Sigmoid colon (tissue), 7 donors: ENCODE measurements around the gene MMP28. TPM values are rescaled to one million over a fixed set of nuclear protein-coding genes. Genes with fewer than 3 reads are reported as not detected.

ENCODE experiments used
- DNase-seq: peaks from one replicate; pipeline ENCODE4 v3.0.0-alpha.2; 2019
- H3K27ac ChIP-seq, 4 donors: fragments of 200-600 bp; sonication (generic); one replicate each; pipeline ENCODE4 v1.5.1; 2016 to 2019; ENCODE audit warnings: mild to moderate bottlenecking in 1 of 4
- H3K27me3 ChIP-seq, 3 donors: fragments of 200-600 bp; sonication (generic); one replicate each; pipeline ENCODE4 v1.5.1; 2019; ENCODE audit warnings: mild to moderate bottlenecking in 1 of 3
- H3K36me3 ChIP-seq, 4 donors: fragments of 200-600 bp; sonication (generic); one replicate each; pipeline ENCODE4 v1.5.1; 2016 to 2019
- H3K4me1 ChIP-seq, 4 donors: fragments of 200-600 bp; sonication (generic); one replicate each; pipeline ENCODE4 v1.5.1; 2017 to 2019
- H3K4me3 ChIP-seq, 4 donors: fragments of 200-600 bp; sonication (generic); one replicate each; pipeline ENCODE4 v1.5.1; 2017 to 2019; ENCODE audit warnings: mild to moderate bottlenecking in 2 of 4, moderate library complexity in 1 of 4
- H3K9me3 ChIP-seq, 4 donors: fragments of 200-600 bp in 3 of 4; sonication (generic) in 3 of 4; one replicate each; pipeline versions ENCODE4 v1.5.1 to v1.6.1; 2013 to 2019
- EP300 ChIP-seq, 4 donors: sonication (generic); formaldehyde crosslinking; IDR thresholded peaks; one replicate each; pipeline ENCODE4 v1.6.1; 2017; ENCODE audit warnings: antibody characterized with exemption in 4 of 4
- POLR2A ChIP-seq, 2 donors: fragments of 450-650 bp; IDR thresholded peaks; one replicate each; pipeline ENCODE4 v1.6.1; 2016; ENCODE audit warnings: antibody characterized with exemption in 2 of 2, mild to moderate bottlenecking in 2 of 2, moderate library complexity in 2 of 2
- POLR2AphosphoS5 ChIP-seq, 4 donors: sonication (generic); formaldehyde crosslinking; IDR thresholded peaks; one replicate each; pipeline ENCODE4 v1.6.1; 2017; ENCODE audit warnings: antibody characterized with exemption in 4 of 4
- WGBS, 2 donors: extraction: QIAGEN DNeasy Blood & Tissue Kit; methylation state at CpG; one replicate each; pipeline ENCODE4 v1.1.7; 2013; 5-methylcytosine and 5-hydroxymethylcytosine counted together
- intact Hi-C: fragments of 100-400 bp; cut with DNase I; formaldehyde crosslinking; loops from one replicate; pipeline ENCODE4 v1.15.1; 2023
- polyA plus RNA-seq, 3 donors: library from polyadenylated mRNA; stranded (reverse); fragments of 200-250 nt; gene quantifications; one replicate each; pipeline ENCODE4 v1.2.3, GENCODE V29; 2013
- total RNA-seq, 4 donors: library from RNA; depleted of rRNA; stranded (reverse); fragments of >200 nt; gene quantifications; one replicate each; pipeline ENCODE4 v1.1.0, GENCODE V29; 2016
- TF ChIP-seq, protein P1 (sequence below), 4 experiments: fragments of 450-650 bp in 3 of 4; fragments of 200-600 bp in 1 of 4; IDR thresholded peaks; one replicate each; pipeline ENCODE4 v1.5.1; 2016 to 2019; ENCODE audit warnings: antibody characterized with exemption in 4 of 4, mild to moderate bottlenecking in 3 of 4, moderate library complexity in 2 of 4
- donor health status: healthy with polysubstance abuse.
- donor health status: Bipolar disorder and iron deficiency.
- donor health status: healthy.

MMP28 gene
- total and polyA plus RNA-seq, 7 donors: 15.8 to 60.8 (median 30.3) TPM

DNA sequence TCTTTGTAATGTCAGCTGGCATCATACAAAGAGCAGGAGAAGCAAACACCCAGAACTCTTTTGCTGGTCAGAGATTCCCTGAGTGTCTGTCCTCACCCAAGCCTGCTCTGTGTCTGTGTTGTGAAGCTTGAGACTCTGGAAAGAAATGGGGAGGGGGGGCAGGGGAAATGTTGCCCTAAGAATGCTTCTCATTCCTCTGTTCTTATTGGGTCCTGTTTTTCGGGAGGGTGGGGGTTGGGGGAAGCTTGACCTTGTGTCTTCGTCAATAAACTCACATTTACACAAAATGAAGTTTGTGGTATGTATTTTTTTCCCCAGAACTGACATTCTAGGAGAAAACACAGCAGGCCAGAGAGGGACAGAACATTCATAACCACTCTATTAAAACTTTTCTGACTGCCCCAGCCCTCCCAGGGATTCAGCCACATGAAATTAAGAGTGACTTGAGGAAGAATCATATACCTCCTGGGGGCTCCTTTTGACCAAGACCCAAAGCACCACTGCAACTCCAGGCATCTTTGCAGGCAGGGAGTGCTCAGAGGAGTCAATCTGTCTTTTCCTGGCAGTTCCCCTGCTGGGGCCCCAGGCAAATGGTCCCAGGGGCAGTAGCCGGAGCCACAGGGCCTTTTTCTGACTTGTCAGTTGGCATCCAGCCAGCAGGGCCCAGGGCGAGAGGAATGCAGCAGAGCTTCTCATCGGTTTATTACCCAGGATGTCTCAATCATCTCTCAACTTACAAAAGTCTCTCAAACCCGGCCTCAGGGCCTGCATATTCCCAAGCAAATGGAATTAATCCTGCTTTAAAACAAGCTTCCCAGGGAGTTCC lies 69.1 kb downstream of the MMP28 start:
- intact Hi-C loops: no loop called here
- no peak for DNase-seq
- H3K36me3 ChIP-seq: peaks cover 0 to 41% (median 16%) of the 10 kb centered on the region in 4 donors
- peaks cover 0 to 32% (median 26%) of the 10 kb centered on the region in 4 donors for H3K4me1 ChIP-seq
- no peak for TF ChIP-seq POLR2A (IDR thresholded peaks at IDR 0.05)
- no peak for TF ChIP-seq EP300 (IDR thresholded peaks at IDR 0.05)
- TF ChIP-seq, protein P1, sequence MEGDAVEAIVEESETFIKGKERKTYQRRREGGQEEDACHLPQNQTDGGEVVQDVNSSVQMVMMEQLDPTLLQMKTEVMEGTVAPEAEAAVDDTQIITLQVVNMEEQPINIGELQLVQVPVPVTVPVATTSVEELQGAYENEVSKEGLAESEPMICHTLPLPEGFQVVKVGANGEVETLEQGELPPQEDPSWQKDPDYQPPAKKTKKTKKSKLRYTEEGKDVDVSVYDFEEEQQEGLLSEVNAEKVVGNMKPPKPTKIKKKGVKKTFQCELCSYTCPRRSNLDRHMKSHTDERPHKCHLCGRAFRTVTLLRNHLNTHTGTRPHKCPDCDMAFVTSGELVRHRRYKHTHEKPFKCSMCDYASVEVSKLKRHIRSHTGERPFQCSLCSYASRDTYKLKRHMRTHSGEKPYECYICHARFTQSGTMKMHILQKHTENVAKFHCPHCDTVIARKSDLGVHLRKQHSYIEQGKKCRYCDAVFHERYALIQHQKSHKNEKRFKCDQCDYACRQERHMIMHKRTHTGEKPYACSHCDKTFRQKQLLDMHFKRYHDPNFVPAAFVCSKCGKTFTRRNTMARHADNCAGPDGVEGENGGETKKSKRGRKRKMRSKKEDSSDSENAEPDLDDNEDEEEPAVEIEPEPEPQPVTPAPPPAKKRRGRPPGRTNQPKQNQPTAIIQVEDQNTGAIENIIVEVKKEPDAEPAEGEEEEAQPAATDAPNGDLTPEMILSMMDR (IDR thresholded peaks at IDR 0.05): no peak
- TF ChIP-seq POLR2AphosphoS5 (IDR thresholded peaks at IDR 0.05): no peak
- H3K27me3 ChIP-seq: no peaks in the 10 kb centered on the region
- peak overlapping the region; percentile 15 to 71 (median 40) for H3K27ac ChIP-seq
- H3K4me3 ChIP-seq: no peak overlapping the region
- H3K9me3 ChIP-seq: no peaks in the 10 kb centered on the region
- 32 to 55% methylated on average over 6 of the region's 6 CpGs for WGBS, 2 donors

- DNase-seq: no peak
- Histone ChIP-seq H3K27ac (peak overlapping the region in 3 of 4 donors; percentile 29 to 71 (median 52)), H3K9me3 (no peaks in the 10 kb centered on the region), H3K36me3 (peaks cover 0 to 43% (median 16%) of the 10 kb centered on the region in 4 donors), H3K4me1 (peaks cover 0 to 26% (median 20%) of the 10 kb centered on the region in 4 donors), H3K27me3 (no peaks in the 10 kb centered on the region), H3K4me3 (no peak overlapping the region)
- no peak for TF ChIP-seq EP300 (IDR thresholded peaks at IDR 0.05)
- no peak for TF ChIP-seq POLR2A (IDR thresholded peaks at IDR 0.05)
- TF ChIP-seq POLR2AphosphoS5 (IDR thresholded peaks at IDR 0.05): no peak
- TF ChIP-seq, protein P1 (IDR thresholded peaks at IDR 0.05): no peak
- intact Hi-C loops: no loop called here
- WGBS, 2 donors: 85 to 93% methylated on average over 2 of the region's 2 CpGs
These were observed 69.7 kb downstream of the MMP28 start for GRCh38 chr17:35725802-35726126.

DNA sequence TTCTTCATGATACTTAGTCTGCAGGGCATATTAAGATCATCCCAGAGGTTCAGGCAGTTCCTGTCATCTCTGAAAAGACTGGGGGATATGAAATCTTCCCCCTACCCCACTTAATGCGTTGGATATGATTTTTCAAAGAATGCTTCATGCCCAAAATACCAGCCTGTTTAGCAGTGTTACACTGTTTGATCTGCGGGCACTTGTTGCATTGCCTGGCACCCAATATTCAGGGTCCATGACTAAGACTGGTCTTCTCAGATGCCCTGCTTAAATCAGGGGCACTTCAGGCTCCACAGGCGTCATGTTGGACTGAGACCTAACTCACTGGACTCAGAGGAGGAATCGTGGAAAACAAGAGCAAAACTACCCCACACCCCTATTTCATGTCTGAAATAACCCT lies 70.4 kb downstream of the MMP28 start:
- Histone ChIP-seq H3K36me3 (peaks cover 0 to 44% (median 16%) of the 10 kb centered on the region in 4 donors), H3K4me3 (no peak overlapping the region), H3K4me1 (peaks cover 0 to 23% (median 18%) of the 10 kb centered on the region in 4 donors), H3K27me3 (no peaks in the 10 kb centered on the region), H3K27ac (peak overlapping the region in 3 of 4 donors; percentile 29 to 71 (median 52)), H3K9me3 (no peaks in the 10 kb centered on the region)
- intact Hi-C loops: no loop called here
- TF ChIP-seq POLR2AphosphoS5 (IDR thresholded peaks at IDR 0.05) (no peak), EP300 (IDR thresholded peaks at IDR 0.05) (no peak), POLR2A (IDR thresholded peaks at IDR 0.05) (no peak)
- TF ChIP-seq, protein P1 (IDR thresholded peaks at IDR 0.05): no peak
- 93 to 95% methylated on average over 4 of the region's 4 CpGs for WGBS, 2 donors
- DNase-seq: no peak

DNA sequence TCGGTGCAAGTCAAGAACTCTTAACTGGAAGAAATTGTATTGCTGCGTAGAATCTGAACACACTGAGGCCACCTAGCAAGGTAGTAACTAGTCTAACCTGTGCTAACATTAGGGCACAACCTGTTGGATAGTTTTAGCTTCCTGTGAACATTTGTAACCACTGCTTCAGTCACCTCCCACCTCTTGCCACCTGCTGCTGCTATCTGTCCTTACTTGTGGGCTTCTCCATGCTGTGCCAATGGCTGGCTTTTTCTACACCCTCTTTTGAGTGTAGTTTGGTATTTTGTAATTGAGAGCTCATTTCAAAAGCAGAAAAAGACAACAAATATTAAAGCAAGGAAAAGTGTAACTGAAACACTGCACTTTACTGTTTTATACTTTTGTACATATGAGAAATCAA lies 71.7 kb downstream of the MMP28 start:
- Histone ChIP-seq H3K36me3 (peaks cover 0 to 51% (median 16%) of the 10 kb centered on the region in 4 donors), H3K4me1 (peaks cover 0 to 23% (median 18%) of the 10 kb centered on the region in 4 donors), H3K27ac (no peak overlapping the region), H3K9me3 (no peaks in the 10 kb centered on the region), H3K4me3 (no peak overlapping the region), H3K27me3 (no peaks in the 10 kb centered on the region)
- intact Hi-C loops: no loop called here
- DNase-seq: no peak
- TF ChIP-seq POLR2AphosphoS5 (IDR thresholded peaks at IDR 0.05): no peak
- TF ChIP-seq POLR2A (IDR thresholded peaks at IDR 0.05): no peak
- TF ChIP-seq, protein P1 (IDR thresholded peaks at IDR 0.05): no peak
- TF ChIP-seq EP300 (IDR thresholded peaks at IDR 0.05): no peak
- WGBS, 2 donors: 97 to 100% methylated on average over 2 of the region's 2 CpGs
